IMR-90 (cell line): ENCODE results near the gene LCN12. TPM values are rescaled to one million over a fixed set of nuclear protein-coding genes. Genes with fewer than 3 reads are reported as not detected.

ENCODE experiments used
- ATAC-seq: fragments of 200-7000 bp; cut with Tn5 transposase; 2 replicates; pipeline ENCODE4 v1.9.1; 2020; ENCODE audit warnings: low read depth, mild to moderate bottlenecking, moderate library complexity
- BruUV-seq: library from RNA; stranded (reverse); fragments of 400-500 nt; replicated peaks from 2 replicates; lab custom pipeline; 2021; lab: Mats Ljungman, UMichigan
- CTCF ChIA-PET: fragments of 300-600 bp; formaldehyde crosslinking; extraction: SDS; loops from one replicate; lab custom pipeline; 2021; ENCODE audit warnings: antibody characterized with exemption; lab: Yijun Ruan, JAX
- POLR2A ChIA-PET: fragments of 300-600 bp; sonication (Branson Sonifier 250); formaldehyde crosslinking; loops from one replicate; lab custom pipeline; 2022; ENCODE audit warnings: antibody characterized with exemption; ENCODE audit not compliant: unreplicated experiment; lab: Charles Lee
- DNase-seq: peaks from one replicate; pipeline ENCODE4 v3.0.0; 2013
- H2AFZ ChIP-seq: replicated peaks from 2 replicates; pipeline ENCODE3; 2013; ENCODE audit warnings: low read length, mild to moderate bottlenecking; ENCODE audit not compliant: poor library complexity
- H2AK5ac ChIP-seq: 2 replicates; pipeline ENCODE4 v1.6.1; 2013; ENCODE audit warnings: low read depth, low read length, inconsistent platforms
- H2AK9ac ChIP-seq: replicated peaks from 2 replicates; pipeline ENCODE3; 2013; ENCODE audit warnings: mild to moderate bottlenecking, low read depth, low read length, moderate library complexity; ENCODE audit not compliant: poor library complexity
- H2BK120ac ChIP-seq: 2 replicates; pipeline ENCODE4 v1.6.1; 2013; ENCODE audit warnings: low read depth, low read length, inconsistent platforms
- H2BK15ac ChIP-seq: 3 replicates; pipeline ENCODE4 v1.6.1; 2013; ENCODE audit warnings: low read depth, low read length, inconsistent platforms
- H2BK20ac ChIP-seq: 2 replicates; pipeline ENCODE4 v1.6.1; 2013; ENCODE audit warnings: low read depth, mild to moderate bottlenecking, inconsistent platforms, low read length, moderate library complexity
- H2BK5ac ChIP-seq: 2 replicates; pipeline ENCODE4 v1.6.1; 2013; ENCODE audit warnings: mild to moderate bottlenecking, low read depth, low read length, inconsistent platforms; ENCODE audit not compliant: poor library complexity, severe bottlenecking
- H3K14ac ChIP-seq: replicated peaks from 2 replicates; pipeline ENCODE4 v1.6.1; 2013; ENCODE audit warnings: low read depth, low read length, inconsistent platforms
- H3K18ac ChIP-seq: 2 replicates; pipeline ENCODE4 v1.6.1; 2013; ENCODE audit warnings: low read depth, low read length, control low read depth
- H3K23ac ChIP-seq: 2 replicates; pipeline ENCODE4 v1.6.1; 2013; ENCODE audit warnings: low read depth, low read length, inconsistent platforms
- H3K27ac ChIP-seq: 2 replicates; pipeline ENCODE4 v1.5.1; 2013; ENCODE audit warnings: mild to moderate bottlenecking, control low read depth, low read length; ENCODE audit not compliant: insufficient read depth
- H3K27me3 ChIP-seq: 2 replicates; pipeline ENCODE4 v1.6.1; 2013; ENCODE audit warnings: low read length; ENCODE audit not compliant: control insufficient read depth, insufficient read depth
- H3K36me3 ChIP-seq: 2 replicates; pipeline ENCODE4 v1.6.1; 2013; ENCODE audit warnings: low read length, mixed read lengths; ENCODE audit not compliant: control insufficient read depth, insufficient read depth
- H3K4ac ChIP-seq: 2 replicates; pipeline ENCODE4 v1.6.1; 2013; ENCODE audit warnings: low read depth, low read length, inconsistent platforms
- H3K4me1 ChIP-seq: 2 replicates; pipeline ENCODE4 v1.6.1; 2013; ENCODE audit warnings: low read length, mixed read lengths; ENCODE audit not compliant: control insufficient read depth, insufficient read depth
- H3K4me2 ChIP-seq: 2 replicates; pipeline ENCODE4 v1.6.1; 2013; ENCODE audit warnings: low read depth, mild to moderate bottlenecking, control low read depth, low read length, moderate library complexity
- H3K4me3 ChIP-seq: 2 replicates; pipeline ENCODE4 v1.5.1; 2013; ENCODE audit warnings: low read depth, mild to moderate bottlenecking, control low read depth, low read length, moderate library complexity; ENCODE audit not compliant: insufficient read depth
- H3K56ac ChIP-seq: 2 replicates; pipeline ENCODE4 v1.6.1; 2013; ENCODE audit warnings: low read length, inconsistent platforms; ENCODE audit not compliant: insufficient read depth; ENCODE audit errors: extremely low read depth
- H3K79me1 ChIP-seq, 2 experiments: 2 replicates each; pipeline ENCODE4 v1.6.1; 2013; ENCODE audit warnings: low read length in 2 of 2, inconsistent platforms in 1 of 2, low read depth in 1 of 2
- H3K9ac ChIP-seq: 2 replicates; pipeline ENCODE4 v1.6.1; 2013; ENCODE audit warnings: low read depth, low read length, control low read depth
- H3K9me1 ChIP-seq: 2 replicates; pipeline ENCODE4 v1.6.1; 2013; ENCODE audit warnings: low read length, inconsistent platforms; ENCODE audit not compliant: insufficient read depth
- H3K9me3 ChIP-seq: 2 replicates; pipeline ENCODE4 v1.6.1; 2013; ENCODE audit warnings: low read length; ENCODE audit not compliant: control insufficient read depth, insufficient read depth
- H4K20me1 ChIP-seq: 2 replicates; pipeline ENCODE4 v1.6.1; 2013; ENCODE audit warnings: low read length, inconsistent platforms; ENCODE audit not compliant: insufficient read depth
- H4K5ac ChIP-seq: 2 replicates; pipeline ENCODE4 v1.6.1; 2013; ENCODE audit warnings: mild to moderate bottlenecking, low read depth, low read length, control low read depth
- H4K8ac ChIP-seq, 2 experiments: 2 replicates each; pipeline ENCODE4 v1.6.1; 2013; ENCODE audit warnings: low read depth in 2 of 2, low read length in 2 of 2, control low read depth in 1 of 2, inconsistent platforms in 1 of 2
- H4K91ac ChIP-seq: 2 replicates; pipeline ENCODE4 v1.6.1; 2013; ENCODE audit warnings: low read depth, low read length, inconsistent platforms; ENCODE audit not compliant: insufficient read depth
- RAD21 ChIP-seq: IDR thresholded peaks from 2 replicates; pipeline ENCODE4 v1.6.1; 2012; ENCODE audit warnings: low read length, improper control_type of control experiment
- USF2 ChIP-seq: fragments of 150-350 bp; IDR thresholded peaks from 2 replicates; pipeline ENCODE4 v1.6.1; 2017; ENCODE audit warnings: mild to moderate bottlenecking, antibody characterized with exemption, low read length, low read depth
- WGBS, 2 experiments: methylation state at CpG; one replicate each; pipeline versions ENCODE4 v1.1.5 to v1.1.7; 2013; ENCODE audit warnings: missing lambda C conversion rate in 2 of 2; ENCODE audit not compliant: insufficient read length in 1 of 2; ENCODE audit errors: extremely low coverage in 2 of 2; 5-methylcytosine and 5-hydroxymethylcytosine counted together
- dilution Hi-C: fragments of 300-500 bp; cut with HindIII; formaldehyde crosslinking; loops from one replicate; pipeline ENCODE4 v1.14.3; 2018; ENCODE audit warnings: low sequenced_read_pairs; ENCODE audit not compliant: unreplicated experiment
- in situ Hi-C: fragments of 300-500 bp; cut with MboI; formaldehyde crosslinking; loops from 3 replicates; pipeline ENCODE4 v1.14.3; 2019; ENCODE audit warnings: low sequenced_read_pairs, inconsistent platforms, mixed read lengths
- intact Hi-C: fragments of 100-400 bp; cut with micrococcal nuclease; formaldehyde crosslinking; loops from 2 replicates; pipeline ENCODE4 v1.10.0; 2022
- polyA plus RNA-seq, 3 experiments: library from polyadenylated mRNA; depleted of rRNA; stranded (reverse); fragments of >200 nt; gene quantifications; 2 replicates each; pipeline ENCODE4 v1.2.3, GENCODE V29; 2012; ENCODE audit warnings: low replicate concordance in 1 of 3
- total RNA-seq: library from RNA; depleted of rRNA; stranded (reverse); fragments of >200 nt; gene quantifications from 2 replicates; pipeline ENCODE4 v1.2.3, GENCODE V29; 2012

LCN12 gene
- total and polyA plus RNA-seq, 2 of the 4 experiments (the other 2 are of a cell fraction) = 0.12 TPM; not detected in 1

- Histone ChIP-seq H4K8ac (no peak overlapping the region), H2BK120ac (no peak overlapping the region), H2AFZ (no peak overlapping the region), H3K14ac (no peak overlapping the region), H3K36me3 (no peaks in the 10 kb centered on the region), H3K9me3 (no peaks in the 10 kb centered on the region), H3K18ac (no peak overlapping the region), H3K79me1 (no peaks in the 10 kb centered on the region), H2AK9ac (no peak overlapping the region), H3K4me3 (no peak overlapping the region), H2AK5ac (no peak overlapping the region), H3K4me1 (no peaks in the 10 kb centered on the region), H4K5ac (no peak overlapping the region), H3K27me3 (peaks cover 21% of the 10 kb centered on the region), H3K56ac (no peak overlapping the region), H2BK5ac (no peak overlapping the region), H3K27ac (no peak overlapping the region), H4K91ac (no peak overlapping the region), H3K4me2 (no peak overlapping the region), H3K23ac (no peak overlapping the region), H2BK20ac (no peak overlapping the region), H3K9me1 (peaks cover 2% of the 10 kb centered on the region; the same call in 1 of the 2 replicates), H2BK15ac (no peak overlapping the region), H4K20me1 (no peaks in the 10 kb centered on the region), H3K4ac (no peak overlapping the region), H3K9ac (no peak overlapping the region)
- ChIA-PET POLR2A (no interaction called here), CTCF (interaction anchor here (1.0 kb wide), 1 partner anchor 12 kb away, joined by 3 read pairs; no protein-coding TSS in a partner anchor)
- TF ChIP-seq USF2 = no peak
- no peak for TF ChIP-seq RAD21
- intact Hi-C loops = no loop called here
- ATAC-seq (no peak), DNase-seq (no peak)
- dilution Hi-C loops = no loop called here
- WGBS, 2 experiments = 73% methylated on average over 15 of the region's 22 CpGs; no CpG with 5 or more reads in 1 of the 2 experiments
- BruUV-seq = no TSS peak
- in situ Hi-C loops = no loop called here
These were observed 12.2 kb downstream of the LCN12 start for GRCh38 chr9:136964171-136964689.
